HG03442 (cell line): ENCODE data around the gene TPCN1.
A peak's percentile ranks its signal among the peaks of the same experiment; 100 is the strongest.

ENCODE experiments used
- ATAC-seq: cut with Tn5 transposase; IDR thresholded peaks from one replicate; pipeline ENCODE4 v1.9.1; 2021; ENCODE audit warnings: mild to moderate bottlenecking, moderate library complexity; ENCODE audit not compliant: unreplicated experiment

The TPCN1 gene

GRCh38 chr12:113221181-113221996 is at the start of gene TPCN1:
TSS of gene TPCN1 (plus strand) at chr12:113221464. CDS start at chr12:113226853, 5,389 bp downstream.
- ATAC-seq: peak; percentile 85

GRCh38 chr12:113171543-113171942 is 49.7 kb upstream of the TPCN1 start:
- ATAC-seq: no peak

GRCh38 chr12:113172185-113172584 is 49.1 kb upstream of the TPCN1 start:
- no peak for ATAC-seq

- ATAC-seq: peak; percentile 49
Observed at GRCh38 chr12:113173081-113173698, 48.1 kb upstream of the TPCN1 start.

- peak; percentile 50 for ATAC-seq
Observed at GRCh38 chr12:113174461-113175384, 46.5 kb upstream of the TPCN1 start.

- ATAC-seq: no peak
Observed at GRCh38 chr12:113179023-113179422, 42.2 kb upstream of the TPCN1 start.

- ATAC-seq: no peak
Observed at GRCh38 chr12:113180333-113180732, 40.9 kb upstream of the TPCN1 start.

- ATAC-seq: no peak
Observed at GRCh38 chr12:113181975-113182374, 39.3 kb upstream of the TPCN1 start.

GRCh38 chr12:113183030-113183589 is 38.2 kb upstream of the TPCN1 start:
- ATAC-seq: no peak

GRCh38 chr12:113184098-113184899 is 37.0 kb upstream of the TPCN1 start:
- peak; percentile 52 for ATAC-seq

GRCh38 chr12:113184900-113185179 is 36.4 kb upstream of the TPCN1 start:
- ATAC-seq: peak; percentile 77

GRCh38 chr12:113185180-113186032 is 35.9 kb upstream of the TPCN1 start, which contains the start of the genes DDX54 and RITA1:
TSS of gene DDX54 (minus strand) at chr12:113185478. CDS start at chr12:113185451, 27 bp downstream.
TSS of gene RITA1 (plus strand) at chr12:113185721. CDS start at chr12:113186747, 1,026 bp downstream.
- peak; percentile 39 for ATAC-seq

GRCh38 chr12:113186033-113186365 is 35.3 kb upstream of the TPCN1 start:
- ATAC-seq: no peak

- ATAC-seq: no peak
Observed at GRCh38 chr12:113186666-113187325, 34.5 kb upstream of the TPCN1 start.

GRCh38 chr12:113189361-113189760 is 31.9 kb upstream of the TPCN1 start:
- no peak for ATAC-seq

GRCh38 chr12:113190761-113191160 is 30.5 kb upstream of the TPCN1 start:
- no peak for ATAC-seq

- ATAC-seq: no peak
Observed at GRCh38 chr12:113191227-113191626, 30.0 kb upstream of the TPCN1 start.

- ATAC-seq: no peak
Observed at GRCh38 chr12:113194971-113195391, 26.3 kb upstream of the TPCN1 start.

- no peak for ATAC-seq
Observed at GRCh38 chr12:113195598-113195997, 25.7 kb upstream of the TPCN1 start.
